Adrenal gland (tissue), 12 donors: ENCODE results near the gene HCK. TPM values are rescaled to one million over a fixed set of nuclear protein-coding genes. Genes with fewer than 3 reads are reported as not detected.
"Not testable (repeated sequence)": the region's sequence is repeated elsewhere in the genome, so short reads cannot be mapped to it uniquely, and the experiment has no call there.

Experiments used
- DNase-seq, 7 donors: peaks; one replicate each; pipeline ENCODE4 v3.0.0-alpha.2; 2019 to 2020
- H3K27ac ChIP-seq, 5 donors: fragments of 200-600 bp; sonication (generic) in 4 of 5; 1 replicate in 3 of 5; 2 replicates in 2 of 5; pipeline versions ENCODE4 v1.5.1 to v1.8.0; 2016 to 2020; ENCODE audit warnings: mild to moderate bottlenecking in 1 of 5
- H3K27me3 ChIP-seq: fragments of 200-600 bp; 2 replicates; pipeline ENCODE4 v1.8.0; 2021
- H3K36me3 ChIP-seq, 2 donors: fragments of 200-600 bp; replicated peaks in 1 of 2; 1 replicate in 1 of 2; 2 replicates in 1 of 2; pipeline versions ENCODE4 v1.5.1 to v1.8.0; 2018 to 2022
- H3K4me1 ChIP-seq, 2 donors: fragments of 200-600 bp; replicated peaks in 1 of 2; 1 replicate in 1 of 2; 2 replicates in 1 of 2; pipeline versions ENCODE4 v1.5.1 to v1.8.0; 2018 to 2021
- H3K4me3 ChIP-seq, 4 donors: fragments of 200-600 bp; sonication (generic) in 3 of 4; one replicate each; pipeline ENCODE4 v1.5.1; 2016 to 2018
- H3K9me3 ChIP-seq, 3 donors: fragments of 200-600 bp; sonication (generic) in 1 of 3; replicated peaks in 1 of 3; 1 replicate in 2 of 3; 2 replicates in 1 of 3; pipeline versions ENCODE4 v1.5.1 to v1.8.0; 2016 to 2021
- CTCF ChIP-seq, 6 experiments: fragments of 450-650 bp in 4 of 6; fragments of 200-600 bp in 2 of 6; sonication (generic) in 1 of 6; IDR thresholded peaks; 1 replicate in 5 of 6; 2 replicates in 1 of 6; pipeline versions ENCODE4 v1.5.1 to v1.8.0; 2016 to 2021; ENCODE audit warnings: antibody characterized with exemption in 6 of 6, mild to moderate bottlenecking in 2 of 6, moderate library complexity in 1 of 6
- POLR2A ChIP-seq, 2 donors: fragments of 450-650 bp; IDR thresholded peaks; one replicate each; pipeline ENCODE4 v1.6.1; 2017; ENCODE audit warnings: antibody characterized with exemption in 2 of 2, mild to moderate bottlenecking in 2 of 2, moderate library complexity in 1 of 2
- WGBS, 4 donors: extraction: QIAGEN DNeasy Blood & Tissue Kit in 2 of 4; methylation state at CpG; one replicate each; pipeline versions ENCODE4 v1.1.5 to v1.1.7; 2013 to 2017; 5-methylcytosine and 5-hydroxymethylcytosine counted together
- intact Hi-C, 2 donors: fragments of 100-400 bp; cut with DNase I; formaldehyde crosslinking; loops; one replicate each; pipeline versions ENCODE4 v1.14.1 to v1.15.0; 2022 to 2023
- polyA plus RNA-seq, 3 donors: library from polyadenylated mRNA; stranded (reverse); fragments of 200-250 nt in 2 of 3; fragments of 350-450 nt in 1 of 3; fragmentation: Illumina TruSeq in 1 of 3; extraction: RNeasy Lipid Tissue Mini Kit (QIAGEN cat#74804) in 1 of 3; gene quantifications; one replicate each; pipeline ENCODE4 v1.2.3, GENCODE V29; 2013 to 2014
- total RNA-seq, 9 donors: library from RNA; depleted of rRNA in 4 of 9; stranded (reverse); fragments of >200 nt in 4 of 9; fragments of 120-200 nt in 1 of 9; fragmentation: NEBNext Ultra II Directional in 1 of 9; extraction: Animal tissue kit (Norgen Biotek cat#: 25700) in 1 of 9; gene quantifications; one replicate each; pipeline versions ENCODE4 v1.1.0 to v1.2.4, GENCODE V29; 2013 to 2023
- donor health status: healthy with polysubstance abuse.
- donor health status: Bipolar disorder and iron deficiency.
- donor health status: DM: yes; HTN: yes; CAD: no.
- donor health status: DM: no; HTN: no; CAD: no.
- donor health status: DM: no; HTN: no; CAD: no.
- donor health status: DM: yes; HTN: yes; CAD: no.

The HCK gene
- total and polyA plus RNA-seq, 12 donors: 3.7 to 49.8 (median 17.0) TPM

GRCh38 chr20:32115211-32115767 lies 63.2 kb downstream of the HCK start:
- Histone ChIP-seq H3K4me3 (no peak overlapping the region), H3K36me3 (no peaks in the 10 kb centered on the region), H3K4me1 (peaks cover 5 to 67% of the 10 kb centered on the region in 2 donors), H3K9me3 (no peaks in the 10 kb centered on the region), H3K27ac (peak overlapping the region in 2 of 5 donors; percentile 39 to 43), H3K27me3 (no peaks in the 10 kb centered on the region)
- no peak for DNase-seq
- intact Hi-C loops: no loop called here
- 56 to 61% (median 59%) methylated on average over 5 of the region's 5 CpGs for WGBS, 4 donors
- TF ChIP-seq CTCF (IDR thresholded peaks at IDR 0.05): no peak
- TF ChIP-seq POLR2A (IDR thresholded peaks at IDR 0.05): no peak

- no peaks in the 10 kb centered on the region for H3K9me3 ChIP-seq
- H3K4me1 ChIP-seq: peaks cover 0 to 58% of the 10 kb centered on the region in 2 donors
- no peaks in the 10 kb centered on the region for H3K36me3 ChIP-seq
- intact Hi-C loops: no loop called here
- H3K27ac ChIP-seq: no peak overlapping the region
- no peak for TF ChIP-seq POLR2A (IDR thresholded peaks at IDR 0.05)
- H3K4me3 ChIP-seq: no peak overlapping the region
- no peaks in the 10 kb centered on the region for H3K27me3 ChIP-seq
- 70 to 79% (median 75%) methylated on average over 6 of the region's 6 CpGs for WGBS, 4 donors
- DNase-seq: no peak
Observed at GRCh38 chr20:32116079-32116521, 64.1 kb downstream of the HCK start.

- H3K4me3 ChIP-seq, H3K36me3 ChIP-seq, intact Hi-C loops, DNase-seq, H3K9me3 ChIP-seq, H3K27me3 ChIP-seq: not testable (repeated sequence)
- H3K4me1 ChIP-seq: peaks cover 0 to 52% of the 10 kb centered on the region in 2 donors
- 86 to 88% (median 88%) methylated on average over 6 of the region's 6 CpGs for WGBS, 4 donors
- H3K27ac ChIP-seq: peak overlapping the region in 1 of 5 donors; percentile 52
Observed at GRCh38 chr20:32116796-32117195, 64.8 kb downstream of the HCK start.

GRCh38 chr20:32118427-32118826 lies 66.4 kb downstream of the HCK start:
- H3K27me3 ChIP-seq, intact Hi-C loops, H3K27ac ChIP-seq, DNase-seq, H3K36me3 ChIP-seq, H3K9me3 ChIP-seq, H3K4me3 ChIP-seq: not testable (repeated sequence)
- 95 to 97% (median 97%) methylated on average over 5 of the region's 5 CpGs for WGBS, 4 donors
- peaks cover 0 to 40% of the 10 kb centered on the region in 2 donors for H3K4me1 ChIP-seq

- no peaks in the 10 kb centered on the region for H3K27me3 ChIP-seq
- WGBS, 4 donors: 94 to 96% (median 96%) methylated on average over 2 of the region's 2 CpGs
- no peaks in the 10 kb centered on the region for H3K9me3 ChIP-seq
- DNase-seq: no peak
- peaks cover 0 to 32% of the 10 kb centered on the region in 2 donors for H3K4me1 ChIP-seq
- H3K4me3 ChIP-seq: no peak overlapping the region
- no peak overlapping the region for H3K27ac ChIP-seq
- no peaks in the 10 kb centered on the region for H3K36me3 ChIP-seq
- intact Hi-C loops: no loop called here
- TF ChIP-seq POLR2A (IDR thresholded peaks at IDR 0.05): no peak
- no peak for TF ChIP-seq CTCF (IDR thresholded peaks at IDR 0.05)
Observed at GRCh38 chr20:32119734-32120133, 67.7 kb downstream of the HCK start.

GRCh38 chr20:32121908-32122307 lies 69.9 kb downstream of the HCK start:
- H3K4me3 ChIP-seq, H3K9me3 ChIP-seq, intact Hi-C loops, DNase-seq, H3K36me3 ChIP-seq, H3K27me3 ChIP-seq, H3K27ac ChIP-seq: not testable (repeated sequence)
- H3K4me1 ChIP-seq: peaks cover 0 to 16% of the 10 kb centered on the region in 2 donors
- WGBS, 4 donors: 89 to 90% methylated on average over 9 to 24 of the region's 31 CpGs; no CpG with 5 or more reads in 2 of the 4 donors
